ENCODE data around the gene PTTG1. TPM values are rescaled to one million over a fixed set of nuclear protein-coding genes. Genes with fewer than 3 reads are reported as not detected.

Gene PTTG1
- total and polyA plus RNA-seq, 4 donors: 0.75 to 84.0 (median 5.6) TPM

- TF ChIP-seq CTCF (IDR thresholded peaks at IDR 0.05; ENCODE audit: low read depth, low read length, missing input control) (no peak), RAD21 (IDR thresholded peaks at IDR 0.05) (no peak), EGR1 (IDR thresholded peaks at IDR 0.05; ENCODE audit: low read depth in 2 of 2) (no peak), HNF4A (conservative IDR thresholded peaks at IDR 0.05) (no peak), RXRA (IDR thresholded peaks at IDR 0.05) (no peak), YY1 (IDR thresholded peaks at IDR 0.05) (no peak)
These were observed 46.8 kb downstream of the PTTG1 start (continued) for GRCh38 chr5:160468363-160468975.

GRCh38 chr5:160469156-160470144 is 47.8 kb downstream of the PTTG1 start:
- no peaks in the 10 kb centered on the region for H3K9me3 ChIP-seq (ENCODE audit: control insufficient read depth in 4 of 4, low read length in 3 of 4)
- DNase-seq (ENCODE audit: low spot score): no peak
- no peak overlapping the region for H3K27ac ChIP-seq (ENCODE audit: low read depth in 1 of 2, low read length in 2 of 2)
- 77% methylated on average over 20 of the region's 20 CpGs for WGBS
- H3K36me3 ChIP-seq (ENCODE audit: control insufficient read depth in 4 of 4, insufficient read depth in 3 of 4, low read depth in 1 of 4, low read length in 3 of 4): no peaks in the 10 kb centered on the region
- TF ChIP-seq JUND (IDR thresholded peaks at IDR 0.05): no peak
- TF ChIP-seq FOXA2 (IDR thresholded peaks at IDR 0.05): no peak
- TF ChIP-seq SP1 (IDR thresholded peaks at IDR 0.05): no peak
- no peak for TF ChIP-seq RAD21 (IDR thresholded peaks at IDR 0.05)
- no peak for TF ChIP-seq NR2F2 (IDR thresholded peaks at IDR 0.05)
- TF ChIP-seq EGR1 (IDR thresholded peaks at IDR 0.05; ENCODE audit: low read depth in 2 of 2): no peak
- TF ChIP-seq HNF4A (conservative IDR thresholded peaks at IDR 0.05): no peak
- H3K4me1 ChIP-seq (ENCODE audit: control insufficient read depth in 4 of 4, insufficient read depth in 4 of 4, low read length in 3 of 4): peaks cover 2 to 13% (median 13%) of the 10 kb centered on the region in 4 donors
- no peak overlapping the region for H3K9ac ChIP-seq (ENCODE audit: low read depth in 1 of 2, low read length in 2 of 2)
- peak overlapping the region in 1 of 3 donors; percentile 4 for H3K4me3 ChIP-seq (ENCODE audit: low read depth in 1 of 3, low read length in 3 of 3)
- peaks cover 0 to 3% (median 0%) of the 10 kb centered on the region in 4 donors for H3K27me3 ChIP-seq (ENCODE audit: control insufficient read depth in 4 of 4, insufficient read depth in 4 of 4, low read length in 3 of 4)

GRCh38 chr5:160470437-160471361 is 49.0 kb downstream of the PTTG1 start:
- no peaks in the 10 kb centered on the region for H3K9me3 ChIP-seq (ENCODE audit: control insufficient read depth in 4 of 4, low read length in 3 of 4)
- no peak for DNase-seq (ENCODE audit: low spot score)
- no peak overlapping the region for H3K9ac ChIP-seq (ENCODE audit: low read depth in 1 of 2, low read length in 2 of 2)
- peaks cover 2 to 13% (median 13%) of the 10 kb centered on the region in 4 donors for H3K4me1 ChIP-seq (ENCODE audit: control insufficient read depth in 4 of 4, insufficient read depth in 4 of 4, low read length in 3 of 4)
- no peak overlapping the region for H3K27ac ChIP-seq (ENCODE audit: low read depth in 1 of 2, low read length in 2 of 2)
- 46% methylated on average over 7 of the region's 7 CpGs for WGBS
- H3K36me3 ChIP-seq (ENCODE audit: control insufficient read depth in 4 of 4, insufficient read depth in 3 of 4, low read depth in 1 of 4, low read length in 3 of 4): no peaks in the 10 kb centered on the region
- no peak overlapping the region for H3K4me3 ChIP-seq (ENCODE audit: low read depth in 1 of 3, low read length in 3 of 3)
- no peaks in the 10 kb centered on the region for H3K27me3 ChIP-seq (ENCODE audit: control insufficient read depth in 4 of 4, insufficient read depth in 4 of 4, low read length in 3 of 4)
- TF ChIP-seq YY1 (IDR thresholded peaks at IDR 0.05) (no peak), TAF1 (conservative IDR thresholded peaks at IDR 0.05) (no peak), EGR1 (IDR thresholded peaks at IDR 0.05; ENCODE audit: low read depth in 2 of 2) (no peak), HNF4A (conservative IDR thresholded peaks at IDR 0.05) (no peak), SP1 (IDR thresholded peaks at IDR 0.05) (no peak), FOXA1 (IDR thresholded peaks at IDR 0.05) (no peak), ZBTB33 (IDR thresholded peaks at IDR 0.05) (no peak), GABPA (IDR thresholded peaks at IDR 0.05 in 1 of 2, conservative IDR thresholded peaks at IDR 0.05 in 1 of 2) (no peak), CTCF (IDR thresholded peaks at IDR 0.05; ENCODE audit: low read depth, low read length, missing input control) (no peak), REST (IDR thresholded peaks at IDR 0.05) (no peak)

All from liver (tissue), 9 donors.